Measurements from ENCODE around the gene RESF1. TPM values are rescaled to one million over a fixed set of nuclear protein-coding genes. Genes with fewer than 3 reads are reported as not detected.

Gene RESF1
- polyA plus RNA-seq, 1 experiment, result 16.9 TPM

DNA sequence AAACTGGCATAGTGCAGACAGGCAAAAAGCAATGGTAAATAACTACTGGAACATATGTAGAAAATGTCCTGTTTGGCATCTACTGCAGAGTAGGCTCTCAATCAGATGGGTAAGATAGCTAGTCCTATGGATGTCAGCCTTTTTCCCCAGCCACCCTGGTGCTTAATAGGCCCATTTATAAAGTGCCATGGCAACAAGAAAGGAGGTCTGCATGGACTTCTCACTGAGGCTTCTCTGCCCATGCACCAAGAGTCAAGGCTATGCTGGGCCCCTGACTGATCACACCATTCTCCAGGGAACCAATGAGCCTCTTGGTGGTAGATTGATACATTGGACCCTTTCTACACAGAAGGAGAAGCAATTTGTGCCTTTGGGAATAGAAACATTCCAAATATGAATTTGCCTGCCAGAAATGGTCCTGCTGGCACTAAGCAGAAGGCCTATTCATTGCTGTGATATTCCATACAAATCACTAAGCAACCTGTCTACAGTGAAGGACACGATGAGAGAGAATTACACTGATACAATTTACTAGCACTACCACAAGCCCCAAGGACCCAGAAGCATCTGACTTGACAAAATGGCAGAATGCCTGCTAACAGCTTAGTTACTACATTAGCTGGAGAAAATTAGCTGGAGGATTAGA, 43.8 kb downstream of the RESF1 start:
- H3K27ac ChIP-seq (ENCODE audit: low read depth, low read length), result no peak overlapping the region
- no peaks in the 10 kb centered on the region for H3K27me3 ChIP-seq (ENCODE audit: control insufficient read depth, insufficient read depth, low read length)
- POLR2A ChIA-PET, result no interaction called here
- H3K4me3 ChIP-seq (ENCODE audit: low read depth, low read length), result no peak overlapping the region
- no peak for DNase-seq (ENCODE audit: low read depth, low spot score)
- no peaks in the 10 kb centered on the region for H3K9me3 ChIP-seq (ENCODE audit: control insufficient read depth, insufficient read depth, low read length)
- TF ChIP-seq, protein P1, sequence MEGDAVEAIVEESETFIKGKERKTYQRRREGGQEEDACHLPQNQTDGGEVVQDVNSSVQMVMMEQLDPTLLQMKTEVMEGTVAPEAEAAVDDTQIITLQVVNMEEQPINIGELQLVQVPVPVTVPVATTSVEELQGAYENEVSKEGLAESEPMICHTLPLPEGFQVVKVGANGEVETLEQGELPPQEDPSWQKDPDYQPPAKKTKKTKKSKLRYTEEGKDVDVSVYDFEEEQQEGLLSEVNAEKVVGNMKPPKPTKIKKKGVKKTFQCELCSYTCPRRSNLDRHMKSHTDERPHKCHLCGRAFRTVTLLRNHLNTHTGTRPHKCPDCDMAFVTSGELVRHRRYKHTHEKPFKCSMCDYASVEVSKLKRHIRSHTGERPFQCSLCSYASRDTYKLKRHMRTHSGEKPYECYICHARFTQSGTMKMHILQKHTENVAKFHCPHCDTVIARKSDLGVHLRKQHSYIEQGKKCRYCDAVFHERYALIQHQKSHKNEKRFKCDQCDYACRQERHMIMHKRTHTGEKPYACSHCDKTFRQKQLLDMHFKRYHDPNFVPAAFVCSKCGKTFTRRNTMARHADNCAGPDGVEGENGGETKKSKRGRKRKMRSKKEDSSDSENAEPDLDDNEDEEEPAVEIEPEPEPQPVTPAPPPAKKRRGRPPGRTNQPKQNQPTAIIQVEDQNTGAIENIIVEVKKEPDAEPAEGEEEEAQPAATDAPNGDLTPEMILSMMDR (IDR thresholded peaks at IDR 0.05; ENCODE audit: low read depth, low read length), result no peak
- CTCF ChIA-PET, result interaction anchor here (1.2 kb wide), 1 partner anchor 350 kb away, joined by 3 read pairs; no protein-coding TSS in a partner anchor

DNA sequence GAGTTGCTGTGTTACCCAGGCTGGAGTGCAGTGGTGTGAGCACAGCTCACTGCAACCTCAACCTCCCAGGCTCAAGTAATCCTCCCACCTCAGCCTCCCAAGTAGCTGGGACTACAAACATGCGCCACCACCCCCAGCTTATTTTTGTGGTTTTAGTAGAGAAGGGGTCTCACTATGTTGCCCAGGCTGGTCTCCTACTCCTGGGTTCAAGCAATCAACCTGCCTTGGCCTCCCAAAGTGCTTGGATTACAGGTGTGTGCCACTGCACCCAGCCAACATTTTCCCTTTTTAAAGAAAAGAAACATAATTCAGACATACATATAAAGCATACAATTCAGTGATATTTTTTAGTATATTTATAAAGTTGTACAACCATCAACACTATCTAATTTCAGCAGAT, 44.4 kb downstream of the RESF1 start:
- POLR2A ChIA-PET, result no interaction called here
- Histone ChIP-seq H3K27me3 (ENCODE audit: control insufficient read depth, insufficient read depth, low read length) (no peaks in the 10 kb centered on the region), H3K27ac (ENCODE audit: low read depth, low read length) (no peak overlapping the region), H3K4me3 (ENCODE audit: low read depth, low read length) (no peak overlapping the region), H3K9me3 (ENCODE audit: control insufficient read depth, insufficient read depth, low read length) (no peaks in the 10 kb centered on the region)
- TF ChIP-seq, protein P1 (IDR thresholded peaks at IDR 0.05; ENCODE audit: low read depth, low read length), result no peak
- CTCF ChIA-PET, result interaction anchor here (1.2 kb wide), 1 partner anchor 350 kb away, joined by 3 read pairs; no protein-coding TSS in a partner anchor
- no peak for DNase-seq (ENCODE audit: low read depth, low spot score)

DNA sequence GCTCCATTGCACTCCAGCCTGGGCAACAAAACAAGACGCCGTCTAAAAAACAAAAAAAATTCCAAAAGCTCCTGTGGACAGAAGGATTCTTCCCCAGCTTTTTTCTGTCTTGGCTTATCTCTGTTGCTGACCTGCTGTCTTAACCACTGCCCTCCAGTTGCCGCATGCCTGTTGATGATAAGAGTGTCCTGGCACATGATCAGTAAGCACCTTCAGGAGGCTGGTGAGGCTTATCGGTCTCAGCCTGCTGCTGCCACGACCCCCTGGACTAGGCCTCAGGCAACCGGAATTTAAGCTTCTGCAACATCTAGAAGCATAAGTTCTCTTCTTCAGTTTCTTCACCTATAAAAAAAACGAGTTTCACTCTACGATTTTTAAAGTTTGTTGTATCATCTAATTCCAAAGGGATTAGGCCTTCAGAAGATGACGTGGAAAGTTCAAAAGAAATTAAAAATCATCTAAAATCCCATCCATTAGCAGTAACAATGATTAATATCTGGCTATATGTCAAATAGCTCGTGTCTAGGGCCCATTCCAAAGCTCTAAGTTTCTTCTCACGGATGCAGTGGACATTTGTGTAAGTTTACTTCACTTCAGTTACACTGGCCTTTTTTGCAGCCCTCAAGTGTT, 46.4 kb downstream of the RESF1 start:
- ChIA-PET POLR2A (no interaction called here), CTCF (interaction anchor here (0.6 to 1.2 kb wide), 4 partner anchors 288 to 733 kb away, joined by 3 to 4 read pairs (median 3); no protein-coding TSS in a partner anchor)
- Histone ChIP-seq H3K27me3 (ENCODE audit: control insufficient read depth, insufficient read depth, low read length) (no peaks in the 10 kb centered on the region), H3K9me3 (ENCODE audit: control insufficient read depth, insufficient read depth, low read length) (no peaks in the 10 kb centered on the region), H3K27ac (ENCODE audit: low read depth, low read length) (no peak overlapping the region), H3K4me3 (ENCODE audit: low read depth, low read length) (no peak overlapping the region)
- TF ChIP-seq, protein P1 (IDR thresholded peaks at IDR 0.05; ENCODE audit: low read depth, low read length), result no peak
- DNase-seq (ENCODE audit: low read depth, low spot score), result no peak

Other genes with a start within 250 kb of the RESF1 start
- 8.9 and 11.9 TPM in 2 replicates for gene AMN1, start 230.4 kb upstream of the RESF1 start, polyA plus RNA-seq (2011; rRNA removed)
- gene BICD1, start 147.4 kb downstream of the RESF1 start, polyA plus RNA-seq (2011; rRNA removed), result 19.0 and 20.1 TPM in 2 replicates

Data from AG04450 (cell line).